ENCODE results near the gene DCBLD1. TPM values are rescaled to one million over a fixed set of nuclear protein-coding genes. Genes with fewer than 3 reads are reported as not detected.

DCBLD1 gene
- total and polyA plus RNA-seq, 2 donors (not counting 1 experiment from before 2014, with no cell fraction given), result 35.2 to 44.4 TPM

- no peak for TF ChIP-seq EZH2 (IDR thresholded peaks at IDR 0.05; ENCODE audit: low read length, missing control alignments)
- TF ChIP-seq, protein P1, sequence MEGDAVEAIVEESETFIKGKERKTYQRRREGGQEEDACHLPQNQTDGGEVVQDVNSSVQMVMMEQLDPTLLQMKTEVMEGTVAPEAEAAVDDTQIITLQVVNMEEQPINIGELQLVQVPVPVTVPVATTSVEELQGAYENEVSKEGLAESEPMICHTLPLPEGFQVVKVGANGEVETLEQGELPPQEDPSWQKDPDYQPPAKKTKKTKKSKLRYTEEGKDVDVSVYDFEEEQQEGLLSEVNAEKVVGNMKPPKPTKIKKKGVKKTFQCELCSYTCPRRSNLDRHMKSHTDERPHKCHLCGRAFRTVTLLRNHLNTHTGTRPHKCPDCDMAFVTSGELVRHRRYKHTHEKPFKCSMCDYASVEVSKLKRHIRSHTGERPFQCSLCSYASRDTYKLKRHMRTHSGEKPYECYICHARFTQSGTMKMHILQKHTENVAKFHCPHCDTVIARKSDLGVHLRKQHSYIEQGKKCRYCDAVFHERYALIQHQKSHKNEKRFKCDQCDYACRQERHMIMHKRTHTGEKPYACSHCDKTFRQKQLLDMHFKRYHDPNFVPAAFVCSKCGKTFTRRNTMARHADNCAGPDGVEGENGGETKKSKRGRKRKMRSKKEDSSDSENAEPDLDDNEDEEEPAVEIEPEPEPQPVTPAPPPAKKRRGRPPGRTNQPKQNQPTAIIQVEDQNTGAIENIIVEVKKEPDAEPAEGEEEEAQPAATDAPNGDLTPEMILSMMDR (conservative IDR thresholded peaks at IDR 0.05 in 1 of 2, IDR thresholded peaks at IDR 0.05 in 1 of 2; ENCODE audit: low read depth in 1 of 2, low read length in 2 of 2), result no peak
- no peak for DNase-seq (ENCODE audit: low read depth in 2 of 2)
- H3K36me3 ChIP-seq (ENCODE audit: control insufficient read depth, insufficient read depth, low read length), result no peaks in the 10 kb centered on the region
- H3K4me1 ChIP-seq (ENCODE audit: control insufficient read depth, extremely low read depth, insufficient read depth, low read length), result no peaks in the 10 kb centered on the region
- H3K4me2 ChIP-seq (ENCODE audit: extremely low read depth, insufficient read depth, low read length), result no peak overlapping the region
- no peaks in the 10 kb centered on the region for H4K20me1 ChIP-seq (ENCODE audit: control insufficient read depth, extremely low read depth, insufficient read depth, low read length)
- H2AFZ ChIP-seq (ENCODE audit: low read length), result no peak overlapping the region
- no peak overlapping the region for H3K27ac ChIP-seq (ENCODE audit: insufficient read depth, low read length)
- no peaks in the 10 kb centered on the region for H3K27me3 ChIP-seq (ENCODE audit: control insufficient read depth, insufficient read depth, low read length)
- no peak overlapping the region for H3K9ac ChIP-seq (ENCODE audit: insufficient read depth, low read length)
- no peak overlapping the region for H3K4me3 ChIP-seq (replicated peaks in 1 of 4; ENCODE audit: control extremely low read depth in 1 of 4, insufficient read depth in 1 of 4, low read depth in 3 of 4, low read length in 4 of 4)
- no peaks in the 10 kb centered on the region for H3K9me3 ChIP-seq (ENCODE audit: control insufficient read depth, insufficient read depth, low read depth, low read length)
- peaks cover 29% of the 10 kb centered on the region for H3K79me2 ChIP-seq (ENCODE audit: control insufficient read depth, insufficient read depth, low read length)
Observed at GRCh38 chr6:117592983-117593759, 110.7 kb downstream of the DCBLD1 start.

- no peaks in the 10 kb centered on the region for H4K20me1 ChIP-seq (ENCODE audit: control insufficient read depth, extremely low read depth, insufficient read depth, low read length)
- H3K27ac ChIP-seq (ENCODE audit: insufficient read depth, low read length), result no peak overlapping the region
- no peaks in the 10 kb centered on the region for H3K36me3 ChIP-seq (ENCODE audit: control insufficient read depth, insufficient read depth, low read length)
Observed at GRCh38 chr6:117595099-117595923, 112.8 kb downstream of the DCBLD1 start.

DNA sequence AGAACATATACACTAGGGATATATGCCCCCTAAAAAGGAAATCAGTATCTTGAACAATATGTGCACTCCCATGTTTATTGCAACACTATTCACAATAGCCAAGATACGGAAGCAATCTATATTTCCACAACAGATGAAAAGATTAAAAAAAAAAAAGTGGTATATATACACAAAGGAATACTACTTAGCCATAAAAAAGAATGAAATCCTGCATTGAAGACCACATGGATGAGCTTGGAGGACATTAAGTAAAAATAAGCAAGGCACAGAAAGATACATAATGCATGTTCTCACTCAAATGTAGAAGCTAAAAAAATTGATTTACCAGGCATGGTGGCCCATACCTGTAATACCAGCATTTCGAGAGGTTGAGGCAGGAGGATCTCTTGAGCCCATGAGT lies 115.3 kb downstream of the DCBLD1 start:
- Histone ChIP-seq H3K27ac (ENCODE audit: insufficient read depth, low read length) (no peak overlapping the region), H3K79me2 (ENCODE audit: control insufficient read depth, insufficient read depth, low read length) (peaks cover 59% of the 10 kb centered on the region), H4K20me1 (ENCODE audit: control insufficient read depth, extremely low read depth, insufficient read depth, low read length) (no peaks in the 10 kb centered on the region), H2AFZ (ENCODE audit: low read length) (no peak overlapping the region), H3K4me2 (ENCODE audit: extremely low read depth, insufficient read depth, low read length) (no peak overlapping the region), H3K4me3 (replicated peaks in 1 of 4; ENCODE audit: control extremely low read depth in 1 of 4, insufficient read depth in 1 of 4, low read depth in 3 of 4, low read length in 4 of 4) (no peak overlapping the region), H3K4me1 (ENCODE audit: control insufficient read depth, extremely low read depth, insufficient read depth, low read length) (no peaks in the 10 kb centered on the region), H3K9me3 (ENCODE audit: control insufficient read depth, insufficient read depth, low read depth, low read length) (no peaks in the 10 kb centered on the region), H3K36me3 (ENCODE audit: control insufficient read depth, insufficient read depth, low read length) (no peaks in the 10 kb centered on the region), H3K27me3 (ENCODE audit: control insufficient read depth, insufficient read depth, low read length) (no peaks in the 10 kb centered on the region), H3K9ac (ENCODE audit: insufficient read depth, low read length) (no peak overlapping the region)
- no peak for DNase-seq (ENCODE audit: low read depth in 2 of 2)
- TF ChIP-seq EZH2 (IDR thresholded peaks at IDR 0.05; ENCODE audit: low read length, missing control alignments), result no peak
- TF ChIP-seq, protein P1 (conservative IDR thresholded peaks at IDR 0.05 in 1 of 2, IDR thresholded peaks at IDR 0.05 in 1 of 2; ENCODE audit: low read depth in 1 of 2, low read length in 2 of 2), result no peak

More at GRCh38 chr6:117595099-117595923, 112.8 kb downstream of the DCBLD1 start:
- Histone ChIP-seq H2AFZ (ENCODE audit: low read length) (no peak overlapping the region), H3K9me3 (ENCODE audit: control insufficient read depth, insufficient read depth, low read depth, low read length) (no peaks in the 10 kb centered on the region), H3K9ac (ENCODE audit: insufficient read depth, low read length) (no peak overlapping the region), H3K79me2 (ENCODE audit: control insufficient read depth, insufficient read depth, low read length) (peaks cover 49% of the 10 kb centered on the region), H3K27me3 (ENCODE audit: control insufficient read depth, insufficient read depth, low read length) (no peaks in the 10 kb centered on the region), H3K4me3 (replicated peaks in 1 of 4; ENCODE audit: control extremely low read depth in 1 of 4, insufficient read depth in 1 of 4, low read depth in 3 of 4, low read length in 4 of 4) (no peak overlapping the region), H3K4me1 (ENCODE audit: control insufficient read depth, extremely low read depth, insufficient read depth, low read length) (no peaks in the 10 kb centered on the region), H3K4me2 (ENCODE audit: extremely low read depth, insufficient read depth, low read length) (no peak overlapping the region)
- TF ChIP-seq, protein P1 (conservative IDR thresholded peaks at IDR 0.05 in 1 of 2, IDR thresholded peaks at IDR 0.05 in 1 of 2; ENCODE audit: low read depth in 1 of 2, low read length in 2 of 2), result no peak
- no peak for TF ChIP-seq EZH2 (IDR thresholded peaks at IDR 0.05; ENCODE audit: low read length, missing control alignments)
- no peak for DNase-seq (ENCODE audit: low read depth in 2 of 2)
